DLD1 (cell line): ENCODE measurements around the gene NTF3.

Source experiments
- in situ Hi-C: cut with HindIII; loops from 2 replicates; pipeline ENCODE4 v1.10.0; 2017; ENCODE audit warnings: low sequenced_read_pairs

NTF3 gene

GRCh38 chr12:5484426-5484825, 52.5 kb downstream of the NTF3 start:
- in situ Hi-C loops = no loop called here

DNA sequence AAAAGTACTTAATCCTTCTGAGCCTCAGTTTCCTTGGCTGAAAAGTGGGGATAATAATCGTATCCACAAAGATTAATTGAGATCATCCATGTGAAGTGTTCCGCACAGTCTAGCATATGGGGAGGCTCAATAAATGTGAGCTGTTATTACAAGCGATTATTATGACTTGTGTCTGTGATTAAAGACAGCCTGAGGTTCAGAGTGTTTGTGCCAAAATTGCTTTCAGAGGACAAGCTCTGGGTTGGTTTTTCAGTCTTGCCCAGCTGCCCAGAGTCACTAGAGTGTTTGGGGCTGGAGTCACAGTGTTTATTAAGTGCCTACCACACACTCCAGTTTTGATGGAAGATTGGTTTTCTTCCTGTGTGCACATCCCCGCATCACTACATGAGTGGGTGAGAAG, 53.5 kb downstream of the NTF3 start:
- in situ Hi-C loops = no loop called here

DNA sequence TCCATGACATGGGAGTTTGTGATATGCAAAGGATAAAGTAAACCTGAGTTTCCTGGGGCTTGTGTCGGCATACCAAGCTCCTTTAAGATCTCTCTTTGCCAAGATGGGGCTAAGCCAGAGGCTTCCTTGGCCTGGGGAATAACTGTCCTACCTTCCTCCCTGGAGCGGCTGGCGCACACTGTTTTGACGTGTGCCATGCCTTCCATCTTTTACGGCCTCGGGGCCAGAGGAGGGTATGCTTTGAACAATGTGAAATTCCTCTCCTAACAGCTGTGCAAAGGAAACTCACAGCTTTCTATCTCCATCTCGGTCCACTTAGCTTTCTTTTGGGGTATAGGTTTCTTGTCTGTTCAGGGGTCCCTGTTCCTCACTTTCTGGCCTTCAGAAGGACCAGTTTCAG, 55.2 kb downstream of the NTF3 start:
- in situ Hi-C loops = no loop called here

DNA sequence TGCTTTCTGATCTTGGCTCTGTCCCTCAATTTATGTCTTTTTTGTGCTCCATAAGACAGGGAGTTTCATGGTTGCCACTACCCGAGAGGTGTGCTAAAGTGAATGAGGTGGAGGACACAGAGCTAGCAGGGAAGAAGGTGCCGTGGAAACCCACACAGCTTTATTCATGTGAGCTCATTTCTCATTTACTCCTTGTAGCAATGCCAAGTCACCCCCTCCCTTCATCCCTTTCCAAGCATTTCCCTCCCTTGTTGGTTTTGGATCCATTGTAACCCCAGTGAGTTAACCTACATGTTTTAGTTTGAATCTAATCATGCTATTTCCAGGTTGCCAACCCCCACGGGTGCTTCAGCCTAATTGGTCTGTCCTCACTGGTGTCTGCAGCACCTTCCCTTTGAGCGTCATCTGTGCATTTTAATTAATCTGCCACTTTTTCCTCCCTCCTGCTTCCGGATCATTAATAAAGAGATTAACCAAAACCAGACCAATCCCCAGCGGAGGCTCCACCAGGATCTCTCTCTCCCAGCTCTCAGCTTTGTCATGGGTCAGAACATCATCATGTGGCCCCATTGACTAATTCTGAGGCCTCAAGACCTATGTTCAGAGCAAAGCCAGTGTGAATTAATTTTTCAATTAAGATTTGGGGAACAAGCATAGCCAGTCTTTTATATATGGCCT, 56.2 kb downstream of the NTF3 start:
- in situ Hi-C loops = no loop called here

DNA sequence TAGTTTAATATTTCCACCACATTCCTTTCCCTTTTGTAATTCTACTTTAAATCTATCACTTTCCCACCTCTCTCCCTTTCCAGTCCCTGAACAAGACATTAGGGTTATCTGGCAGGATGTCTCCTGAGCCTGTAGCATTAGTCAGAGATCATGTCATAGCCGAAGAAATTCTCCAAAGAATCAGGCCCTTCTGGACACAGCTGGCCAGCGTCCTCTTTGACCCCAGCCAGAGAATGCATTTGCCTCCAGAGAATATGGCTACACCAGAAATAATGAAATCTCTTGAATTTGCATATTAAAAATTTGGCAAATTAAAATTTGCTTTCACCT, 56.7 kb downstream of the NTF3 start:
- in situ Hi-C loops = no loop called here

DNA sequence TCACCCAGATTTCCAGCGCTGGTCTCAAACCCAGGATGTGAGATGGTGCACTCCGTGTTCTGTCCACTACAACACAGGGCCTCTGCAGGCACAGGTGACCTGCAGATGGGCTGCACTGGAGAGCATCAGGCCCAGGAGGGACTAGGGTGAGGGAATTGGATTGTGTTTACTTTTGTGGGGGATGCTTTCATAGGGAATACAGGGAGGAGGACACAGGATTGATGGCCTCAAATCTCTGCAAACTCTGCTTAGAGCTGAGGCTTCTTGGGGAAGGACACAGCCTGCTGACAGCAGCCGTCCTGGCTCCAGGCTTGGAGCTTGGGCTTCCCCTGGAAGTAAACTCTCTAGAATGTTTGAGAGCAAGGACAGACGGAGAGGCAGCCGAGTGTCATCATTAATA, 57.1 kb downstream of the NTF3 start:
- in situ Hi-C loops = no loop called here

DNA sequence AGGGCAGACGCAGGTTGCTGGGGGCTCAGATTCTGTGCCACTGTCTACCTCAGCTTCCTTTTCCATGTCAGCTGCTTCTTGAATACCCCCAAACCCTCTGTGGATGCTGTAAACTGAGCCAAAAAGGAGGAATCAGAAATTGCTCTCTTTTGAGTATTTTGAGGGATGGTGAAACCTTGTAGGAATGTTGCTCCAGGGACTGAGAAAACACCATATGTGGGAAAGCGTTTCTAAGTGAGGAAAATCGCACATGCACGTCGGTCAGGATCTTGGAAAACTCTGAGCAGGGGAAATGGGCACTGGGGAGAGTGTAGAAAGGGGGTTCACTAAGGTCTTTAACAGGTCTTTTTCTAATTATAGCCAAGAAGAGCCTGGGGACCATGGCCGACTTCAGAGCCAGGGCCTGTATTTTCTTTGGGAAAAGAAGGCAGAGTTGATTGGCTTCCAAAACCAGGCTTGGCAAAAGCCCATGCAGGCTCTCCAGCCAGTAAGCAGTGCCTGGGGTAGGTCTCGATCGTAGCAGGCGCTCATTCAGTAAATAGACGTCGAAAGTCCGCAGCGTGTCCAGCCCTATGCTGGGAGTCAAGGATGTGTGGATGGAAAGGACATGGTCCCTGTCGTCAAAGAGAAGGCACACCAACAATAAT, 58.0 kb downstream of the NTF3 start:
- in situ Hi-C loops = no loop called here

GRCh38 chr12:5492562-5492961, 60.7 kb downstream of the NTF3 start:
- in situ Hi-C loops = no loop called here

GRCh38 chr12:5493018-5493417, 61.1 kb downstream of the NTF3 start:
- in situ Hi-C loops = no loop called here

DNA sequence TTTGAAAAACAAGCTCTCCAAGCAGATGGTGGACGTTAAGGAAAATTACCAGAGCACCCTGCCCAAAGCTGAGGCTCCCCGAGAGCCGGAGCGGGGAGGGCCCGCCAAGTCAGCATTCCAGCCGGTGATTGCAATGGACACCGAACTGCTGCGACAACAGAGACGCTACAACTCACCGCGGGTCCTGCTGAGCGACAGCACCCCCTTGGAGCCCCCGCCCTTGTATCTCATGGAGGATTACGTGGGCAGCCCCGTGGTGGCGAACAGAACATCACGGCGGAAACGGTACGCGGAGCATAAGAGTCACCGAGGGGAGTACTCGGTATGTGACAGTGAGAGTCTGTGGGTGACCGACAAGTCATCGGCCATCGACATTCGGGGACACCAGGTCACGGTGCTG, 62.4 kb downstream of the NTF3 start:
- in situ Hi-C loops = no loop called here

DNA sequence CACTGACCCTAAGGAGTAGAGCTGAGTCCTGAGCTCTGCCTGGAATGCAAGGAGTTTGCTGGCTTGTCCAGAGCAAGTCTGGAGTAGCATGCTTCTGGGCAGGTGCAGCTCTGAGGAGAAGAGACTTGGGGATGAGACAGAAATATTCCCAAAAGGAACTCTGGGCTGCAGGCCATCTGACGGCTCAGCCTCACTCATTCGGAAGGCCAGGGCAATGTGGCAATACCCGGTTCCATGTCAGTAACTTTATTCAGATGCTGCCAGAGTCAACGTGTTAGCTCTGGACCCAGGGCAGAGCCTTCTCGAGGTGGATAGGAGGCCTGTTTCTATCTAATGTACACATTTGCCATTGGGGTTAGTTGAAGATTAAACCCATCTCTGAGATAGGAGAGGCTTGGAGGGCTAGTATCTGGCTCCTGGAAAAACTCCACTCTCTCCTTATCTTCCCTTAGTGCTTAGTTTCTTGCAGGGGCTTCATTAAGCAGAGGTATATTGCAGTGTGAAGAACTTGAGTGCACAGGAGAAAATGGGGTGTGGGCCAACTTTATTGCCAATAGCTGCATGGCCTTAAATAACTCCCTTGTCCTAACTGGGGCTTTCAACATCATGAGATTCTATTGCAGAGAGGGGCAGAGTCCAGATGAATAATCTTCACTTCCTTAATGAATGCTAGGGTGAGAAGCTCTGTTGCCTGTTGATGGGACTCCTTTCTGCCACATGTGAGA, 65.6 kb downstream of the NTF3 start:
- in situ Hi-C loops = no loop called here

DNA sequence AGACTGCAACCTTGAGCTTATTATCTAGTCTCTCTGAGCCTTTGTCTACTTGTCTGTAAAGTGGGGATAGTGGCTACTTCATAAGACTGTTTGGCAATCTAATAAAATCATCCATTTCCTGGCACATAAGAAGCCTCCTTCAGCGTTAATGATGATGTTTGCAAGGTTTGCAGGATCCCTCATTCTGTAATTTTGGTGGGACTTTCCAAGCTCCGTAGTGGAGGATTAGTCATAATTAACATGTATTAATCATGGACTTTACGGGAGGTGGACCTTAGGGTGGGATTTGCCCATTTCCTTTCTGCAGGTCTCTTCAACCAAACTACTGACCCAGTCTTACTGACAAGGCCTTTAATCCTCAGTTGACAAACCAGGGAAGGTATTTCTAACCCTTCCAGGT, 66.2 kb downstream of the NTF3 start:
- in situ Hi-C loops = no loop called here

DNA sequence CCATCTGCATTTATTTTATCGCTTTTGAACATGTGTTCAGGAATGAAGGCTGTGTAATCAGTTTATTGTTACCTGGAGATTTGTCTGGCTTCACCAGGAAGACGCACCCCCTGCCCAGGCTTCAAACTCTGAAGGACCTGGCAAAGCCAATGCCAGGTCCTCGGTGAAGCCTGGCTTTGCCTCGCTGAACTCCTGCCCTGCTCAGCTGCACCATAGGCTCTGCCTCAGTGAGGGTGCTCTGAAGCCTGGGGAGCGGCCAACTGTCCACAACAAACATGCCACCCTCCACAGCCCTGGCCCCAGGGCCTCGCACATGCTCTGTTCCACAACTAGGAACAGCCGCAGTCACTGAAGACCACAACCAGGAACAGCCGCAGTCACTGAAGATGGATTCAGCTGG, 66.9 kb downstream of the NTF3 start:
- in situ Hi-C loops = no loop called here

DNA sequence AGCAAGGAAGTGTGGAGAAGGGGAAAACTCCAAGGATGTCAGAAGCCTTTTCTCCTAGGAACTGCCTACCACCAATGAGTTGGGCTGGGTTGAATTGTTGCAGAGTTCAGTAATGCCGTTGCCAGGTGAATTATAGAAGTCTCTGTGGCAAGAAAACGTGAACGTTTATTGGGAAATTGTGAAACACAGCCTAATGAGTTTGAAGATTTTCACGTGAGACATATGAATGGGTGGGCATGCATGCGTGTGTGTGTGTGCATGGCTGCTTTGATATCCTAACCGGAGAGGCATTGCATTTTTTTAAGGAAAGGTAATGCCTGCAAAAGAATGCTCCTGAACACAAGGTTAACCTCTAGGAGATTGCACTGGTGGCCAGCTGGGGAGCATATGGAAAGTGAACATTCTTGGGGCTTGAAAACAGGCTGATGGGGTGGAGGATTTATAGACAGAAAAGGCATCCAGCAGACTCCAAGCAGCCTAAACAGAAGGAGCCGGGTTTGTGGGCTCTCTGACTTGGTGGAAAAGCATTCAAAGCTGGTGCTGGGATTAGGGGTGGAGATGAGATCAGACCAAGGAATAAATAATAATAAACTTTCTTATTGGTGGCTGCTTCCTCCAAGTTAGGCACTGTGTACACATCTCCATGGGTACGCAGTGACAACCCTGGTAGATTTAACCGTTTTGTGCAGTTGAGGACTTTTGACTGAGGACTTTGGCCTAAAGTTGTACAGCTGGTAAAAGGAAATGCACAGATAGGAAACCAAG, 67.8 kb downstream of the NTF3 start:
- in situ Hi-C loops = no loop called here

DNA sequence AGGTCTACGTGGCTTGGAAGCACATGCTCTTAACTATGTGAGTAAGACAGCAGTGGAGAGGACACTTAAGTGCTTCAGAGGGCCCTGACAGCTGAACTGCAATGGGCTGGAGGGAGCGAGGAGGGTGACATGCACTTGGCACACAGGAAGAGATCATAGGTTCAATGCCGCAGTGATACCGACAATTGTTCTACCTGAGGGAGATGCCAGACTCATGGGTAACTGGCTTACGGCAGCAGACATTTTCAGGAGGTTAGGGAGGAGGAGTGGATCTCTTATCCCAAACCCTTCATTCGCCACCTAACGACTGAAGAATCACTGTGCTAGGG, 68.4 kb downstream of the NTF3 start:
- in situ Hi-C loops = no loop called here

DNA sequence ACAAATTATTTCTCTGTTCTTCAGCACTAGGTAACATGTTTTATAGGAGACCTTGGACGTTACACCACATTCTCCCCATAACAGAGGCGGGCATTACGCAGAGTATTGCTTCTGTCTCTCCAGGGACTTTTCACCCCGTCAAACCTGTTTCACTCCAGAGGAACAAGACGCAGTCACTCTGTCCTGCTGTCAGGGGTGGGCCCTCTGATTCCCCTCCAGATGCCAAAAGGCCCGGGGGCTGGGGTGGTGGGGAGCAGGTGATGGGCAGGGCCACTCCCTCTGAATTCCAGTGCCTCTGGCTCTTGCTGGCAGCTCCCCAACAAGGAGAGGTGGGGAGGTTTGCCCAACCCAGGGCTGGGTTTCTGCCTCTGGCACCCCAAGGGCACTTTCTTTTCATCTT, 71.9 kb downstream of the NTF3 start:
- in situ Hi-C loops = no loop called here

- in situ Hi-C loops = no loop called here
Observed at GRCh38 chr12:5505116-5505515, 73.2 kb downstream of the NTF3 start.

DNA sequence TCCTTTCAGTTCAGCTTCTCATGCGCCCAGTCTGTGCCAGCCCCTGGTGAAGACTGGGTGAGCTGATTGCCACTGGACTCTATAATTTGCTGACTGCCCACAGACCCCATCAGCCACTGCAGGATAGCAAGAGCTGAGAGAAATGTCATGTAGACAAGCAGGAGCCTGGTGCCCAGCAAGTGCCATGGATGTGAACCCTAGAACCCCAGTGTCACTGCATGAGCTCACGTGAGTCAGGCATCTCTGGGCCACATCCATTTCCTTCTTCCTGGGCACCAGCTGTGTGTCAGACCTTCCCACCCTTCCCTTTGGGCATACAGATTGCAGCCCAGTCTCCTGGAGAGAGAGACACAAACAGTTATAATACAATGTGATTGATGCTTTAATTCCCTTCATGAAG, 73.8 kb downstream of the NTF3 start:
- in situ Hi-C loops = no loop called here

DNA sequence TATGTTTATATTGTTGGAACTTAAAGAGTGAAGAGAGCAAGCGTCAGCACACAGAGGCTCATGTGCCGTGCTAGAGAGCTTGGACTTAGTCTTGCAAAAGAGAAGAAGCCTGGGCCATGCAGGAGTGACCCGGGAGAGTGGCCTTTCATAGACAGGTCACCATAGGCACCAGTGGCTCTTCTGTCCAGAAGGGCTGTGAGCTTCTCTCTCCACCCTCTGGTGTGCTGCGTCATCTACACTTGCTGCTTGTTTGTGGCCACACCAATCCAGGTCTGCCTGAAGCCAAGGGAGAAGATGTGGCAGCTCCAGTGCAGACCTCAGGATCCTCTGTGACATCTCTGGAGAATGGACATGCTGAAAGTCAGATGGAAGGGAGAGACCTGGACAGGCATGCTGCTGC, 74.4 kb downstream of the NTF3 start:
- in situ Hi-C loops = no loop called here

GRCh38 chr12:5506821-5507231, 74.9 kb downstream of the NTF3 start:
- in situ Hi-C loops = no loop called here

GRCh38 chr12:5507401-5507935, 75.6 kb downstream of the NTF3 start:
- in situ Hi-C loops = no loop called here

DNA sequence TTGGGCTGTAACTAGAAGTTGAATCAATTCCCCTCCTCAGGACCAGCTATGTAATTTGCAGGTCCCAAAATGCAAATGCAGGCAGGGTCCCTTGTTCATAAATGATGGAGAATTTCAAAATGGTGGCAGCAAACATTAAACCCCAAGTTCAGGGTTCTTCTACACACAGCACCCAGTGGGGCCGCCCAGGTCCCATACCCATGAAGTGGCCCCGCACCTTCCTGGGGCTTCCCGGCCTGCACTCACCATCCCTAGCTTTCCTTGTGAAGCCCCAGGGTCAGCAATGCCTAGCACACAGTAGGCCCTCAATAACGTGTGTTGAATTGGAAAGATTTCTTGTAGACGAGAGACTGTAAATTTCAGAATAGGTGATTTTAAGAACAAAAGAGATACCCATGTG, 76.0 kb downstream of the NTF3 start:
- in situ Hi-C loops = no loop called here
